IMR-90 (cell line): ENCODE data around the gene TSSC4. TPM values are rescaled to one million over a fixed set of nuclear protein-coding genes. Genes with fewer than 3 reads are reported as not detected.

Experiments
- ATAC-seq: fragments of 200-7000 bp; cut with Tn5 transposase; 2 replicates; pipeline ENCODE4 v1.9.1; 2020; ENCODE audit warnings: low read depth, mild to moderate bottlenecking, moderate library complexity
- BruUV-seq: library from RNA; stranded (reverse); fragments of 400-500 nt; replicated peaks from 2 replicates; lab custom pipeline; 2021; lab: Mats Ljungman, UMichigan
- CTCF ChIA-PET: fragments of 300-600 bp; formaldehyde crosslinking; extraction: SDS; loops from one replicate; lab custom pipeline; 2021; ENCODE audit warnings: antibody characterized with exemption; lab: Yijun Ruan, JAX
- POLR2A ChIA-PET: fragments of 300-600 bp; sonication (Branson Sonifier 250); formaldehyde crosslinking; loops from one replicate; lab custom pipeline; 2022; ENCODE audit warnings: antibody characterized with exemption; ENCODE audit not compliant: unreplicated experiment; lab: Charles Lee
- DNase-seq: peaks from one replicate; pipeline ENCODE4 v3.0.0; 2013
- H2AFZ ChIP-seq: replicated peaks from 2 replicates; pipeline ENCODE3; 2013; ENCODE audit warnings: low read length, mild to moderate bottlenecking; ENCODE audit not compliant: poor library complexity
- H2AK5ac ChIP-seq: 2 replicates; pipeline ENCODE4 v1.6.1; 2013; ENCODE audit warnings: low read depth, low read length, inconsistent platforms
- H2AK9ac ChIP-seq: replicated peaks from 2 replicates; pipeline ENCODE3; 2013; ENCODE audit warnings: mild to moderate bottlenecking, low read depth, low read length, moderate library complexity; ENCODE audit not compliant: poor library complexity
- H2BK120ac ChIP-seq: 2 replicates; pipeline ENCODE4 v1.6.1; 2013; ENCODE audit warnings: low read depth, low read length, inconsistent platforms
- H2BK15ac ChIP-seq: 3 replicates; pipeline ENCODE4 v1.6.1; 2013; ENCODE audit warnings: low read depth, low read length, inconsistent platforms
- H2BK20ac ChIP-seq: 2 replicates; pipeline ENCODE4 v1.6.1; 2013; ENCODE audit warnings: low read depth, mild to moderate bottlenecking, inconsistent platforms, low read length, moderate library complexity
- H2BK5ac ChIP-seq: 2 replicates; pipeline ENCODE4 v1.6.1; 2013; ENCODE audit warnings: mild to moderate bottlenecking, low read depth, low read length, inconsistent platforms; ENCODE audit not compliant: poor library complexity, severe bottlenecking
- H3K14ac ChIP-seq: replicated peaks from 2 replicates; pipeline ENCODE4 v1.6.1; 2013; ENCODE audit warnings: low read depth, low read length, inconsistent platforms
- H3K18ac ChIP-seq: 2 replicates; pipeline ENCODE4 v1.6.1; 2013; ENCODE audit warnings: low read depth, low read length, control low read depth
- H3K23ac ChIP-seq: 2 replicates; pipeline ENCODE4 v1.6.1; 2013; ENCODE audit warnings: low read depth, low read length, inconsistent platforms
- H3K27ac ChIP-seq: 2 replicates; pipeline ENCODE4 v1.5.1; 2013; ENCODE audit warnings: mild to moderate bottlenecking, control low read depth, low read length; ENCODE audit not compliant: insufficient read depth
- H3K27me3 ChIP-seq: 2 replicates; pipeline ENCODE4 v1.6.1; 2013; ENCODE audit warnings: low read length; ENCODE audit not compliant: control insufficient read depth, insufficient read depth
- H3K36me3 ChIP-seq: 2 replicates; pipeline ENCODE4 v1.6.1; 2013; ENCODE audit warnings: low read length, mixed read lengths; ENCODE audit not compliant: control insufficient read depth, insufficient read depth
- H3K4ac ChIP-seq: 2 replicates; pipeline ENCODE4 v1.6.1; 2013; ENCODE audit warnings: low read depth, low read length, inconsistent platforms
- H3K4me1 ChIP-seq: 2 replicates; pipeline ENCODE4 v1.6.1; 2013; ENCODE audit warnings: low read length, mixed read lengths; ENCODE audit not compliant: control insufficient read depth, insufficient read depth
- H3K4me2 ChIP-seq: 2 replicates; pipeline ENCODE4 v1.6.1; 2013; ENCODE audit warnings: low read depth, mild to moderate bottlenecking, control low read depth, low read length, moderate library complexity
- H3K4me3 ChIP-seq: 2 replicates; pipeline ENCODE4 v1.5.1; 2013; ENCODE audit warnings: low read depth, mild to moderate bottlenecking, control low read depth, low read length, moderate library complexity; ENCODE audit not compliant: insufficient read depth
- H3K56ac ChIP-seq: 2 replicates; pipeline ENCODE4 v1.6.1; 2013; ENCODE audit warnings: low read length, inconsistent platforms; ENCODE audit not compliant: insufficient read depth; ENCODE audit errors: extremely low read depth
- H3K79me1 ChIP-seq, 2 experiments: 2 replicates each; pipeline ENCODE4 v1.6.1; 2013; ENCODE audit warnings: low read length in 2 of 2, inconsistent platforms in 1 of 2, low read depth in 1 of 2
- H3K9ac ChIP-seq: 2 replicates; pipeline ENCODE4 v1.6.1; 2013; ENCODE audit warnings: low read depth, low read length, control low read depth
- H3K9me1 ChIP-seq: 2 replicates; pipeline ENCODE4 v1.6.1; 2013; ENCODE audit warnings: low read length, inconsistent platforms; ENCODE audit not compliant: insufficient read depth
- H3K9me3 ChIP-seq: 2 replicates; pipeline ENCODE4 v1.6.1; 2013; ENCODE audit warnings: low read length; ENCODE audit not compliant: control insufficient read depth, insufficient read depth
- H4K20me1 ChIP-seq: 2 replicates; pipeline ENCODE4 v1.6.1; 2013; ENCODE audit warnings: low read length, inconsistent platforms; ENCODE audit not compliant: insufficient read depth
- H4K5ac ChIP-seq: 2 replicates; pipeline ENCODE4 v1.6.1; 2013; ENCODE audit warnings: mild to moderate bottlenecking, low read depth, low read length, control low read depth
- H4K8ac ChIP-seq, 2 experiments: 2 replicates each; pipeline ENCODE4 v1.6.1; 2013; ENCODE audit warnings: low read depth in 2 of 2, low read length in 2 of 2, control low read depth in 1 of 2, inconsistent platforms in 1 of 2
- H4K91ac ChIP-seq: 2 replicates; pipeline ENCODE4 v1.6.1; 2013; ENCODE audit warnings: low read depth, low read length, inconsistent platforms; ENCODE audit not compliant: insufficient read depth
- CEBPB ChIP-seq: IDR thresholded peaks from 2 replicates; pipeline ENCODE4 v1.6.1; 2012; ENCODE audit warnings: low read depth, low read length, improper control_type of control experiment
- CTCF ChIP-seq: conservative IDR thresholded peaks from 2 replicates; pipeline ENCODE4 v1.5.1; 2012; ENCODE audit warnings: mild to moderate bottlenecking, low read depth, low read length, improper control_type of control experiment
- FOS ChIP-seq: fragments of 150-350 bp; IDR thresholded peaks from 2 replicates; pipeline ENCODE4 v1.6.1; 2016; ENCODE audit warnings: low read depth, low read length
- MAZ ChIP-seq: IDR thresholded peaks from 2 replicates; pipeline ENCODE4 v1.6.1; 2012; ENCODE audit warnings: low read depth, mild to moderate bottlenecking, low read length, improper control_type of control experiment, moderate library complexity, borderline replicate concordance
- POLR2A ChIP-seq: IDR thresholded peaks from 2 replicates; pipeline ENCODE4 v1.6.1; 2012; ENCODE audit warnings: mild to moderate bottlenecking, low read depth, low read length
- RAD21 ChIP-seq: IDR thresholded peaks from 2 replicates; pipeline ENCODE4 v1.6.1; 2012; ENCODE audit warnings: low read length, improper control_type of control experiment
- RCOR1 ChIP-seq: IDR thresholded peaks from 2 replicates; pipeline ENCODE4 v1.6.1; 2012; ENCODE audit warnings: mild to moderate bottlenecking, low read length, improper control_type of control experiment; ENCODE audit not compliant: insufficient replicate concordance
- SMC3 ChIP-seq: fragments of 150-350 bp; IDR thresholded peaks from 2 replicates; pipeline ENCODE4 v1.6.1; 2016; ENCODE audit warnings: low read depth, mild to moderate bottlenecking, antibody characterized with exemption, low read length, moderate library complexity
- WGBS, 2 experiments: methylation state at CpG; one replicate each; pipeline versions ENCODE4 v1.1.5 to v1.1.7; 2013; ENCODE audit warnings: missing lambda C conversion rate in 2 of 2; ENCODE audit not compliant: insufficient read length in 1 of 2; ENCODE audit errors: extremely low coverage in 2 of 2; 5-methylcytosine and 5-hydroxymethylcytosine counted together
- dilution Hi-C: fragments of 300-500 bp; cut with HindIII; formaldehyde crosslinking; loops from one replicate; pipeline ENCODE4 v1.14.3; 2018; ENCODE audit warnings: low sequenced_read_pairs; ENCODE audit not compliant: unreplicated experiment
- in situ Hi-C: fragments of 300-500 bp; cut with MboI; formaldehyde crosslinking; loops from 3 replicates; pipeline ENCODE4 v1.14.3; 2019; ENCODE audit warnings: low sequenced_read_pairs, inconsistent platforms, mixed read lengths
- intact Hi-C: fragments of 100-400 bp; cut with micrococcal nuclease; formaldehyde crosslinking; loops from 2 replicates; pipeline ENCODE4 v1.10.0; 2022
- polyA plus RNA-seq, 3 experiments: library from polyadenylated mRNA; depleted of rRNA; stranded (reverse); fragments of >200 nt; gene quantifications; 2 replicates each; pipeline ENCODE4 v1.2.3, GENCODE V29; 2012; ENCODE audit warnings: low replicate concordance in 1 of 3
- total RNA-seq: library from RNA; depleted of rRNA; stranded (reverse); fragments of >200 nt; gene quantifications from 2 replicates; pipeline ENCODE4 v1.2.3, GENCODE V29; 2012

TSSC4 gene
- total and polyA plus RNA-seq, 2 of the 4 experiments (the other 2 are of a cell fraction): 34.9 to 40.0 TPM

GRCh38 chr11:2419638-2420501, 19.3 kb downstream of the TSSC4 start (continued):
- TF ChIP-seq FOS (no peak), RCOR1 (no peak), POLR2A (no peak)

GRCh38 chr11:2420502-2421225, 20.1 kb downstream of the TSSC4 start:
- no peak overlapping the region for H2BK120ac ChIP-seq
- no peak overlapping the region for H3K27ac ChIP-seq
- intact Hi-C loops (loop anchor here (1.0 kb wide), 2 partner anchors 223 to 254 kb away; no protein-coding TSS in a partner anchor), in situ Hi-C loops (loop anchor here (10.0 kb wide), 1 partner anchor 474 kb away; no protein-coding TSS in a partner anchor), dilution Hi-C loops (no loop called here)
- no peaks in the 10 kb centered on the region for H3K9me3 ChIP-seq
- H3K14ac ChIP-seq: no peak overlapping the region
- DNase-seq: peak; percentile 59
- no peak overlapping the region for H4K91ac ChIP-seq
- no peak overlapping the region for H3K18ac ChIP-seq
- no peak overlapping the region for H2BK20ac ChIP-seq
- no peaks in the 10 kb centered on the region for H3K9me1 ChIP-seq
- ChIA-PET CTCF (interaction anchor here (0.6 to 3.3 kb wide), 5 partner anchors 110 to 234 kb away, joined by 3 to 73 read pairs (median 5); no protein-coding TSS in a partner anchor), POLR2A (no interaction called here)
- TF ChIP-seq RAD21 (peak; percentile 96), CEBPB (no peak), SMC3 (peak; percentile 92), MAZ (peak; percentile 83), CTCF (peak; percentile 97)
- peak; percentile 97 for ATAC-seq
- H3K36me3 ChIP-seq: no peaks in the 10 kb centered on the region
- no peak overlapping the region for H2BK5ac ChIP-seq
- no peak overlapping the region for H3K56ac ChIP-seq
- H3K4me2 ChIP-seq: no peak overlapping the region
- no peak overlapping the region for H3K9ac ChIP-seq
- H4K8ac ChIP-seq: no peak overlapping the region
- H4K20me1 ChIP-seq: no peaks in the 10 kb centered on the region
- no peaks in the 10 kb centered on the region for H3K4me1 ChIP-seq
- no peak overlapping the region for H3K4ac ChIP-seq
- H4K5ac ChIP-seq: no peak overlapping the region
- BruUV-seq: no TSS peak
- peak overlapping the region; percentile 22 for H2AK9ac ChIP-seq
- no peak overlapping the region for H2AK5ac ChIP-seq
- no peak overlapping the region for H3K4me3 ChIP-seq
- H2BK15ac ChIP-seq: no peak overlapping the region
- H3K23ac ChIP-seq: no peak overlapping the region
- H3K79me1 ChIP-seq: no peaks in the 10 kb centered on the region
- 9% methylated on average over 18 of the region's 44 CpGs; no CpG with 5 or more reads in 1 of the 2 experiments for WGBS, 2 experiments
- H3K27me3 ChIP-seq: peaks cover 9% of the 10 kb centered on the region; the same call in 1 of the 2 replicates
- H2AFZ ChIP-seq: peak overlapping the region; percentile 88
